GM19468 (cell line): ENCODE data around the gene LRRC4C.

ENCODE experiments used
- ATAC-seq: cut with Tn5 transposase; IDR thresholded peaks from one replicate; pipeline ENCODE4 v1.9.1; 2021; ENCODE audit warnings: mild to moderate bottlenecking, moderate library complexity, moderate number of reproducible peaks; ENCODE audit not compliant: unreplicated experiment; ENCODE audit errors: extremely low read depth

The LRRC4C gene

GRCh38 chr11:40104941-40105550 lies 1354.4 kb downstream of the LRRC4C start:
- no peak for ATAC-seq

- ATAC-seq, result no peak
Measured at GRCh38 chr11:40100781-40101180, 1358.7 kb downstream of the LRRC4C start.

GRCh38 chr11:40100162-40100553 lies 1359.3 kb downstream of the LRRC4C start:
- ATAC-seq, result no peak

- ATAC-seq, result no peak
Measured at GRCh38 chr11:40099426-40100161, 1359.9 kb downstream of the LRRC4C start.

GRCh38 chr11:40095446-40095845 lies 1364.0 kb downstream of the LRRC4C start:
- no peak for ATAC-seq

- ATAC-seq, result no peak
Measured at GRCh38 chr11:40094954-40095353, 1364.5 kb downstream of the LRRC4C start.

- ATAC-seq, result no peak
Measured at GRCh38 chr11:40080434-40080833, 1379.0 kb downstream of the LRRC4C start.
